ENCODE measurements around the gene PHETA2. TPM values are rescaled to one million over a fixed set of nuclear protein-coding genes. Genes with fewer than 3 reads are reported as not detected.

The PHETA2 gene
- total and polyA plus RNA-seq, 2 of the 4 experiments (the other 2 are of a cell fraction): 6.5 to 10.0 TPM

DNA sequence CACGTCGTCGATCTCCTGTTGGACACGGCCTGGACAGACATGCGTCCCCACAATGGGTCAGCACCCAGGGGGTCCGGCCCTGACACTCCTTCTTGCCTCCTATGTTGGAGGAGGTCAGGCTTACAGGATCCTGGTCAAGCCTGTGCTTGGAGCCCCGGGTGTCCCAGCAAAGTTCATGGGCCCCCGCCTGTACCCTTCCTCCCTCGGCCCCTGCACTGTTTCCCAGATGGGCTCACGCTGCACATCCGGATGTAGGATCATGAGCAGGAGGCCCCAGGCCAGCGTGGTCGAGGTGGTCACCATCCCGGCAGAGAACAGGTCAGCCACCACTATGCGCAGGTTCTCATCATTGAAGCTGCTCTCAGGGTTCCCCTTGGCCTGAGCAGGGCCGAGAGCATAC is 53.6 kb downstream of the PHETA2 start:
- no peak overlapping the region for H4K8ac ChIP-seq (ENCODE audit: low read depth in 2 of 2, low read length in 2 of 2)
- no peaks in the 10 kb centered on the region for H3K79me1 ChIP-seq (ENCODE audit: low read depth in 1 of 2, low read length in 2 of 2)
- ATAC-seq (ENCODE audit: low read depth) (no peak), DNase-seq (no peak)
- no peak overlapping the region for H2BK5ac ChIP-seq (ENCODE audit: low read depth, low read length, poor library complexity, severe bottlenecking)
- H4K5ac ChIP-seq (ENCODE audit: low read depth, low read length): no peak overlapping the region
- no peak overlapping the region for H2BK20ac ChIP-seq (ENCODE audit: low read depth, low read length)
- H3K36me3 ChIP-seq (ENCODE audit: control insufficient read depth, insufficient read depth, low read length): no peaks in the 10 kb centered on the region
- CTCF ChIA-PET: no interaction called here
- no peak overlapping the region for H3K23ac ChIP-seq (ENCODE audit: low read depth, low read length)
- H3K27me3 ChIP-seq (ENCODE audit: control insufficient read depth, insufficient read depth, low read length): no peaks in the 10 kb centered on the region
- no peak overlapping the region for H3K18ac ChIP-seq (ENCODE audit: low read depth, low read length)
- H3K9ac ChIP-seq (ENCODE audit: low read depth, low read length): no peak overlapping the region
- no peaks in the 10 kb centered on the region for H4K20me1 ChIP-seq (ENCODE audit: insufficient read depth, low read length)
- H3K27ac ChIP-seq (ENCODE audit: insufficient read depth, low read length): no peak overlapping the region
- no peak overlapping the region for H2AK5ac ChIP-seq (ENCODE audit: low read depth, low read length)
- H3K56ac ChIP-seq (ENCODE audit: extremely low read depth, insufficient read depth, low read length): no peak overlapping the region
- no peak overlapping the region for H3K14ac ChIP-seq (replicated peaks; ENCODE audit: low read depth, low read length)
- no peak for TF ChIP-seq CEBPB (IDR thresholded peaks at IDR 0.05; ENCODE audit: low read depth, low read length)
- no peak for TF ChIP-seq MAFK (IDR thresholded peaks at IDR 0.05; ENCODE audit: low read depth, low read length)
- no peak for TF ChIP-seq RAD21 (IDR thresholded peaks at IDR 0.05; ENCODE audit: low read length)
- TF ChIP-seq POLR2A (IDR thresholded peaks at IDR 0.05; ENCODE audit: low read depth, low read length): no peak
- TF ChIP-seq MAZ (IDR thresholded peaks at IDR 0.05; ENCODE audit: borderline replicate concordance, low read depth, low read length): no peak
- TF ChIP-seq SMC3 (IDR thresholded peaks at IDR 0.05; ENCODE audit: low read depth, low read length): no peak
- no peak for TF ChIP-seq CHD1 (IDR thresholded peaks at IDR 0.05; ENCODE audit: low read depth, low read length)
- TF ChIP-seq USF2 (IDR thresholded peaks at IDR 0.05; ENCODE audit: low read depth, low read length): no peak
- TF ChIP-seq RFX5 (IDR thresholded peaks at IDR 0.05; ENCODE audit: low read depth, low read length): no peak
- no peak for TF ChIP-seq FOS (IDR thresholded peaks at IDR 0.05; ENCODE audit: low read depth, low read length)
- TF ChIP-seq BHLHE40 (IDR thresholded peaks at IDR 0.05; ENCODE audit: low read depth, low read length): no peak
- TF ChIP-seq MXI1 (IDR thresholded peaks at IDR 0.05; ENCODE audit: borderline replicate concordance, low read depth, low read length): no peak
- TF ChIP-seq, protein P1, sequence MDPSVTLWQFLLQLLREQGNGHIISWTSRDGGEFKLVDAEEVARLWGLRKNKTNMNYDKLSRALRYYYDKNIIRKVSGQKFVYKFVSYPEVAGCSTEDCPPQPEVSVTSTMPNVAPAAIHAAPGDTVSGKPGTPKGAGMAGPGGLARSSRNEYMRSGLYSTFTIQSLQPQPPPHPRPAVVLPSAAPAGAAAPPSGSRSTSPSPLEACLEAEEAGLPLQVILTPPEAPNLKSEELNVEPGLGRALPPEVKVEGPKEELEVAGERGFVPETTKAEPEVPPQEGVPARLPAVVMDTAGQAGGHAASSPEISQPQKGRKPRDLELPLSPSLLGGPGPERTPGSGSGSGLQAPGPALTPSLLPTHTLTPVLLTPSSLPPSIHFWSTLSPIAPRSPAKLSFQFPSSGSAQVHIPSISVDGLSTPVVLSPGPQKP (IDR thresholded peaks at IDR 0.05; ENCODE audit: borderline replicate concordance, low read depth, low read length): no peak
- H2AK9ac ChIP-seq (replicated peaks; ENCODE audit: low read depth, low read length, poor library complexity): no peak overlapping the region
- WGBS, 2 experiments (ENCODE audit: extremely low coverage in 2 of 2, insufficient read length in 1 of 2): 60% methylated on average over 3 of the region's 16 CpGs; no CpG with 5 or more reads in 1 of the 2 experiments
- H2BK15ac ChIP-seq (ENCODE audit: low read depth, low read length): no peak overlapping the region
- H2BK120ac ChIP-seq (ENCODE audit: low read depth, low read length): no peak overlapping the region
- no peaks in the 10 kb centered on the region for H3K9me3 ChIP-seq (ENCODE audit: control insufficient read depth, insufficient read depth, low read length)
- no peaks in the 10 kb centered on the region for H3K9me1 ChIP-seq (ENCODE audit: insufficient read depth, low read length)
- dilution Hi-C loops (cut with HindIII; ENCODE audit: low sequenced_read_pairs, unreplicated experiment): no loop called here
- no peak overlapping the region for H3K4ac ChIP-seq (ENCODE audit: low read depth, low read length)
- BruUV-seq (replicated peaks): no TSS peak
- no peak overlapping the region for H4K91ac ChIP-seq (ENCODE audit: insufficient read depth, low read depth, low read length)
- POLR2A ChIA-PET (ENCODE audit: unreplicated experiment): no interaction called here
- intact Hi-C loops (cut with micrococcal nuclease): no loop called here
- H3K4me2 ChIP-seq (ENCODE audit: low read depth, low read length): no peak overlapping the region
- in situ Hi-C loops (cut with MboI; ENCODE audit: low sequenced_read_pairs): no loop called here
- no peak overlapping the region for H2AFZ ChIP-seq (replicated peaks; ENCODE audit: low read length, poor library complexity)
- no peak overlapping the region for H3K4me3 ChIP-seq (ENCODE audit: insufficient read depth, low read depth, low read length)
- H3K4me1 ChIP-seq (ENCODE audit: control insufficient read depth, insufficient read depth, low read length): no peaks in the 10 kb centered on the region

All from IMR-90 (cell line).